ENCODE data around the gene PHTF2. TPM values are rescaled to one million over a fixed set of nuclear protein-coding genes. Genes with fewer than 3 reads are reported as not detected.
A peak's percentile ranks its signal among the peaks of the same experiment; 100 is the strongest.
"Not testable (repeated sequence)": the region's sequence is repeated elsewhere in the genome, so short reads cannot be mapped to it uniquely, and the experiment has no call there.

The PHTF2 gene
- total RNA-seq, 1 donor from 2014 or later, result 38.6 TPM

DNA sequence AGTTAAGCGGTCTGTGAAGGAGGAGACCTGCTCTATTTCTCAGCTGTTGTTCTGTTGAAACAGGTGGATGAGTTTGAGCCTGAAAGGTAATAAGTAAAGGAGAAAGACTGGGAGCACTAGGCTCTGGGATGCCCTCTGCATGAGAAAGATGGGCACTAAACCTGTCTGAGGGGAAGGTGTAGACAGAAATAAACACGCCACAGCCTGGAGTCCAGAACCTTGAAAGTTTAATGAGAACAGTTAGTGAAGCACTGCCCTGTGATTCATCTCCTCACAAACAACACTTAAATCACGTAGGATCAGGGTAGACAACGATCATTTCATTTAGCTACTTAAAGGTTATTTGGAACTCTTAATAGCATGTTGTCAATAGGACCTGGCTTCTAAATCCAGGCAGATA lies 193.1 kb downstream of the PHTF2 start:
- H3K36me3 Mint-ChIP-seq, result no peaks in the 10 kb centered on the region
- no peaks in the 10 kb centered on the region for H3K27me3 Mint-ChIP-seq (ENCODE audit: insufficient read depth, low read depth)
- Histone ChIP-seq H3F3A (ENCODE audit: low read depth) (no peaks in the 10 kb centered on the region), H3K9ac (no peak overlapping the region), H3K4me2 (no peak overlapping the region), H3K4me1 (no peaks in the 10 kb centered on the region), H3K4me3 (no peak overlapping the region), H2AFZ (replicated peaks) (no peak overlapping the region), H4K20me1 (ENCODE audit: low read depth) (no peaks in the 10 kb centered on the region), H3K36me3 (no peaks in the 10 kb centered on the region), H3K27me3 (no peaks in the 10 kb centered on the region), H3K9me3 (ENCODE audit: low read depth) (no peaks in the 10 kb centered on the region), H3K27ac (no peak overlapping the region), H3K79me2 (ENCODE audit: low read depth) (no peaks in the 10 kb centered on the region)
- no peak overlapping the region for H3K4me3 Mint-ChIP-seq
- peaks cover 22% of the 10 kb centered on the region for H3K4me1 Mint-ChIP-seq
- TF ChIP-seq, protein P1, sequence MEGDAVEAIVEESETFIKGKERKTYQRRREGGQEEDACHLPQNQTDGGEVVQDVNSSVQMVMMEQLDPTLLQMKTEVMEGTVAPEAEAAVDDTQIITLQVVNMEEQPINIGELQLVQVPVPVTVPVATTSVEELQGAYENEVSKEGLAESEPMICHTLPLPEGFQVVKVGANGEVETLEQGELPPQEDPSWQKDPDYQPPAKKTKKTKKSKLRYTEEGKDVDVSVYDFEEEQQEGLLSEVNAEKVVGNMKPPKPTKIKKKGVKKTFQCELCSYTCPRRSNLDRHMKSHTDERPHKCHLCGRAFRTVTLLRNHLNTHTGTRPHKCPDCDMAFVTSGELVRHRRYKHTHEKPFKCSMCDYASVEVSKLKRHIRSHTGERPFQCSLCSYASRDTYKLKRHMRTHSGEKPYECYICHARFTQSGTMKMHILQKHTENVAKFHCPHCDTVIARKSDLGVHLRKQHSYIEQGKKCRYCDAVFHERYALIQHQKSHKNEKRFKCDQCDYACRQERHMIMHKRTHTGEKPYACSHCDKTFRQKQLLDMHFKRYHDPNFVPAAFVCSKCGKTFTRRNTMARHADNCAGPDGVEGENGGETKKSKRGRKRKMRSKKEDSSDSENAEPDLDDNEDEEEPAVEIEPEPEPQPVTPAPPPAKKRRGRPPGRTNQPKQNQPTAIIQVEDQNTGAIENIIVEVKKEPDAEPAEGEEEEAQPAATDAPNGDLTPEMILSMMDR (IDR thresholded peaks at IDR 0.05), result no peak
- TF ChIP-seq EZH2 (IDR thresholded peaks at IDR 0.05) (no peak), EZH2phosphoT487 (IDR thresholded peaks at IDR 0.05) (no peak)
- DNase-seq (ENCODE audit: low spot score), result no peak
- peaks cover 3% of the 10 kb centered on the region for H3K9me3 Mint-ChIP-seq
- peak overlapping the region; percentile 12 for H3K27ac Mint-ChIP-seq

- Histone ChIP-seq H3K9me3 (ENCODE audit: low read depth) (no peaks in the 10 kb centered on the region), H3K4me2 (no peak overlapping the region), H3K4me1 (no peaks in the 10 kb centered on the region), H3K79me2 (ENCODE audit: low read depth) (no peaks in the 10 kb centered on the region), H2AFZ (replicated peaks) (peak overlapping the region; percentile 30), H3F3A (ENCODE audit: low read depth) (no peaks in the 10 kb centered on the region), H3K27ac (no peak overlapping the region), H3K36me3 (no peaks in the 10 kb centered on the region), H4K20me1 (ENCODE audit: low read depth) (no peaks in the 10 kb centered on the region), H3K9ac (no peak overlapping the region), H3K27me3 (no peaks in the 10 kb centered on the region), H3K4me3 (no peak overlapping the region)
- Mint-ChIP-seq H3K4me3 (no peak overlapping the region), H3K27me3 (ENCODE audit: insufficient read depth, low read depth) (peaks cover 2% of the 10 kb centered on the region), H3K9me3 (peaks cover 3% of the 10 kb centered on the region), H3K27ac (no peak overlapping the region), H3K36me3 (no peaks in the 10 kb centered on the region), H3K4me1 (peaks cover 22% of the 10 kb centered on the region)
- no peak for DNase-seq (ENCODE audit: low spot score)
- TF ChIP-seq EZH2phosphoT487 (IDR thresholded peaks at IDR 0.05), result no peak
These were observed 195.3 kb downstream of the PHTF2 start for GRCh38 chr7:77993838-77994237.

- H3K27me3 Mint-ChIP-seq (ENCODE audit: insufficient read depth, low read depth), result peaks cover 4% of the 10 kb centered on the region
- Histone ChIP-seq H2AFZ (replicated peaks) (peak overlapping the region; percentile 39), H4K20me1 (ENCODE audit: low read depth) (no peaks in the 10 kb centered on the region), H3K27ac (no peak overlapping the region), H3K9ac (no peak overlapping the region), H3F3A (ENCODE audit: low read depth) (no peaks in the 10 kb centered on the region), H3K9me3 (ENCODE audit: low read depth) (no peaks in the 10 kb centered on the region), H3K4me1 (no peaks in the 10 kb centered on the region), H3K4me3 (no peak overlapping the region), H3K27me3 (no peaks in the 10 kb centered on the region), H3K4me2 (no peak overlapping the region), H3K79me2 (ENCODE audit: low read depth) (no peaks in the 10 kb centered on the region), H3K36me3 (no peaks in the 10 kb centered on the region)
- H3K27ac Mint-ChIP-seq, result no peak overlapping the region
- H3K9me3 Mint-ChIP-seq, result no peaks in the 10 kb centered on the region
- H3K4me1 Mint-ChIP-seq, result peaks cover 19% of the 10 kb centered on the region
- no peak overlapping the region for H3K4me3 Mint-ChIP-seq
- DNase-seq (ENCODE audit: low spot score), result peak; percentile 55
- no peaks in the 10 kb centered on the region for H3K36me3 Mint-ChIP-seq
- TF ChIP-seq, protein P1 (IDR thresholded peaks at IDR 0.05), result peak; percentile 54
- TF ChIP-seq EZH2phosphoT487 (IDR thresholded peaks at IDR 0.05) (no peak), EZH2 (IDR thresholded peaks at IDR 0.05) (no peak)
These were observed 197.1 kb downstream of the PHTF2 start for GRCh38 chr7:77995717-77996116.

DNA sequence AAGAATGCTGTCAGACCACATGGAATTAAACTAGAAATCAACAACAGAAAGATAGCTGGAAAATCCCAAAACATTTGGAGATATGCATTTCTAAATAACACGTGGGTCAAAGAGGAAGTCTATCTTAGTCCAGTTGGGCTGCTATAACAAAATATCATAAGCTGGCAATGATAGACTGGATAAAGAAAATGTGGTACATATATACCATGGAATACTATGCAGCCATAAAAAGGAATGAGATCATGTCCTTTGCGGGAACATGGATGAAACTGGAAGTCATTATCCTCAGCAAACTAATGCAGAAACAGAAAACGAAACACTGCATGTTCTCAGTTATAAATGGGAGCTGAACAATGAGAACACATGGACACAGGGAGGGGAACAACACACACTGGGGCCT lies 200.6 kb downstream of the PHTF2 start:
- H3K79me2 ChIP-seq (ENCODE audit: low read depth); H3K4me3 ChIP-seq; H3K4me2 ChIP-seq; H3K36me3 Mint-ChIP-seq; H2AFZ ChIP-seq (replicated peaks); H3K4me1 Mint-ChIP-seq; DNase-seq (ENCODE audit: low spot score); H3K4me3 Mint-ChIP-seq; H3K27me3 Mint-ChIP-seq (ENCODE audit: insufficient read depth, low read depth); H3K27me3 ChIP-seq; H3K4me1 ChIP-seq; H3F3A ChIP-seq (ENCODE audit: low read depth); H3K27ac ChIP-seq; H3K9me3 ChIP-seq (ENCODE audit: low read depth); H3K9ac ChIP-seq; H4K20me1 ChIP-seq (ENCODE audit: low read depth); H3K9me3 Mint-ChIP-seq; H3K36me3 ChIP-seq; H3K27ac Mint-ChIP-seq: not testable (repeated sequence)
